Peyer's patch (tissue), 4 donors: ENCODE data around the gene CLPTM1L.

ENCODE experiments used
- CTCF ChIP-seq, 6 experiments: fragments of 450-650 bp in 4 of 6; fragments of 200-600 bp in 2 of 6; sonication (generic) in 1 of 6; IDR thresholded peaks; one replicate each; pipeline ENCODE4 v1.5.1; 2017 to 2019; ENCODE audit warnings: antibody characterized with exemption in 6 of 6, mild to moderate bottlenecking in 3 of 6, moderate library complexity in 1 of 6
- POLR2A ChIP-seq, 2 donors: fragments of 450-650 bp; IDR thresholded peaks; one replicate each; pipeline ENCODE4 v1.5.1; 2017; ENCODE audit warnings: antibody characterized with exemption in 2 of 2, mild to moderate bottlenecking in 2 of 2, moderate library complexity in 2 of 2

DNA sequence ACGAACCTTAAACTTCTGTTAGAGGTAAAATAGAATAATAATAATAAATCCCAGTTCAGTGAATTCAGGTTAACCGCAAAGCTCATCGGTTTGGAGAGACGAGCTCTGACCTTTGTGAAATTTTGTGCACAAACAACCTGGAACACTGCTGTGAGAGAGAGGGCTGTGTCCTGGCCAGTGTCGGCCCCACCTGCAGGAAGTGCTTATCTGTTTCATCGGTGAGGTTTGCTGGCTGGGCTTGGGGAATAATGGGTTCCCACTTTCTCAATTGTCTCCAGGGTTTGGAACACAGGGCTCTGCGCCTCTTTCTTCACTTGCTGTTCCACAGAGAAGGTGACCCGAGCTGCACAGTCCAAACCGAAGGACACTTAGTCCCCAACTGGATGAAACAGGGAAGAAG is 19.3 kb upstream of the CLPTM1L start:
- no peak for TF ChIP-seq CTCF (IDR thresholded peaks at IDR 0.05)
- TF ChIP-seq POLR2A (IDR thresholded peaks at IDR 0.05) = no peak
